K562 (cell line): Measurements from ENCODE around the gene CARD9. TPM values are rescaled to one million over a fixed set of nuclear protein-coding genes. Genes with fewer than 3 reads are reported as not detected.

Source experiments
- NEUROD1 ChIP-seq: fragments of 150-350 bp; IDR thresholded peaks from 2 replicates; pipeline ENCODE4 v1.6.1; 2014; ENCODE audit warnings: borderline replicate concordance, low read length, low read depth; ENCODE audit not compliant: partially characterized antibody
- SETDB1 ChIP-seq: IDR thresholded peaks from one replicate; pipeline ENCODE4 v1.6.1; 2012; ENCODE audit warnings: low read length, control low read depth, inconsistent platforms
- TBL1XR1 ChIP-seq, 2 experiments: IDR thresholded peaks; 2 replicates each; pipeline ENCODE4 v1.6.1; 2012; ENCODE audit warnings: improper control_type of control experiment in 2 of 2, low read length in 2 of 2, mild to moderate bottlenecking in 1 of 2
- TFE3 ChIP-seq: fragments of 450-650 bp; formaldehyde crosslinking; IDR thresholded peaks from 2 replicates; pipeline ENCODE4 v1.4.0; 2020; ENCODE audit warnings: mild to moderate bottlenecking, mixed read lengths
- TOE1 ChIP-seq, 2 experiments: fragments of 450-650 bp in 1 of 2; sonication (generic) in 1 of 2; formaldehyde crosslinking in 1 of 2; IDR thresholded peaks; 2 replicates each; pipeline versions ENCODE4 v1.7.1 to v1.8.0; 2016 to 2022; ENCODE audit warnings: borderline replicate concordance in 2 of 2, mild to moderate bottlenecking in 2 of 2, antibody characterized with exemption in 1 of 2, inconsistent platforms in 1 of 2, low read depth in 1 of 2, missing genetic modification reagents in 1 of 2, moderate library complexity in 1 of 2
- ZNF318 ChIP-seq, 2 experiments: fragments of 450-650 bp; IDR thresholded peaks; 2 replicates each; pipeline ENCODE4 v1.6.1; 2016; ENCODE audit warnings: mild to moderate bottlenecking in 2 of 2, borderline replicate concordance in 1 of 2, low read depth in 1 of 2, moderate library complexity in 1 of 2
- ZNF639 ChIP-seq, 2 experiments: fragments of 200-800 bp in 1 of 2; sonication (Bioruptor generic) in 1 of 2; sonication (generic) in 1 of 2; formaldehyde crosslinking in 1 of 2; IDR thresholded peaks in 1 of 2; conservative IDR thresholded peaks in 1 of 2; 2 replicates each; pipeline versions ENCODE4 v1.5.0 to v1.6.1; 2016 to 2020; ENCODE audit warnings: missing compliant biosample characterization in 1 of 2, missing genetic modification characterization in 1 of 2, missing genetic modification reagents in 1 of 2
- polyA plus RNA-seq, 8 experiments: library from polyadenylated mRNA; depleted of rRNA in 4 of 8; stranded (reverse) in 5 of 8; unstranded in 3 of 8; fragments of >200 nt; fragmentation: Nextera tagmentation in 2 of 8; fragmentation: Illumina TruSeq in 1 of 8; extraction: Ambion mirVana in 2 of 8; extraction: Trizol in 1 of 8; gene quantifications; 2 replicates each; pipeline versions ENCODE4 v1.2.1 to v1.2.3, GENCODE V29; 2011 to 2014; ENCODE audit warnings: inconsistent platforms in 1 of 8, missing spikeins in 1 of 8
- total RNA-seq, 7 experiments: library from RNA; depleted of rRNA in 6 of 7; stranded (reverse); fragments of >200 nt in 6 of 7; fragmentation: Illumina TruSeq in 2 of 7; extraction: Trizol in 2 of 7; gene quantifications; 2 replicates each; pipeline versions ENCODE4 v1.2.1 to v1.2.3, GENCODE V29; 2011 to 2021; ENCODE audit warnings: low replicate concordance in 1 of 7
- TF ChIP-seq, protein P1 (sequence below): sonication (generic); formaldehyde crosslinking; IDR thresholded peaks from 2 replicates; pipeline ENCODE4 v1.8.0; 2022; ENCODE audit warnings: mild to moderate bottlenecking, missing genetic modification reagents

Gene CARD9
- total and polyA plus RNA-seq, 9 of the 15 experiments (the other 6 are each of a cell fraction or from before 2014, with no cell fraction given) = 1.7 to 53.0 (median 9.7) TPM

- TF ChIP-seq, protein P1, sequence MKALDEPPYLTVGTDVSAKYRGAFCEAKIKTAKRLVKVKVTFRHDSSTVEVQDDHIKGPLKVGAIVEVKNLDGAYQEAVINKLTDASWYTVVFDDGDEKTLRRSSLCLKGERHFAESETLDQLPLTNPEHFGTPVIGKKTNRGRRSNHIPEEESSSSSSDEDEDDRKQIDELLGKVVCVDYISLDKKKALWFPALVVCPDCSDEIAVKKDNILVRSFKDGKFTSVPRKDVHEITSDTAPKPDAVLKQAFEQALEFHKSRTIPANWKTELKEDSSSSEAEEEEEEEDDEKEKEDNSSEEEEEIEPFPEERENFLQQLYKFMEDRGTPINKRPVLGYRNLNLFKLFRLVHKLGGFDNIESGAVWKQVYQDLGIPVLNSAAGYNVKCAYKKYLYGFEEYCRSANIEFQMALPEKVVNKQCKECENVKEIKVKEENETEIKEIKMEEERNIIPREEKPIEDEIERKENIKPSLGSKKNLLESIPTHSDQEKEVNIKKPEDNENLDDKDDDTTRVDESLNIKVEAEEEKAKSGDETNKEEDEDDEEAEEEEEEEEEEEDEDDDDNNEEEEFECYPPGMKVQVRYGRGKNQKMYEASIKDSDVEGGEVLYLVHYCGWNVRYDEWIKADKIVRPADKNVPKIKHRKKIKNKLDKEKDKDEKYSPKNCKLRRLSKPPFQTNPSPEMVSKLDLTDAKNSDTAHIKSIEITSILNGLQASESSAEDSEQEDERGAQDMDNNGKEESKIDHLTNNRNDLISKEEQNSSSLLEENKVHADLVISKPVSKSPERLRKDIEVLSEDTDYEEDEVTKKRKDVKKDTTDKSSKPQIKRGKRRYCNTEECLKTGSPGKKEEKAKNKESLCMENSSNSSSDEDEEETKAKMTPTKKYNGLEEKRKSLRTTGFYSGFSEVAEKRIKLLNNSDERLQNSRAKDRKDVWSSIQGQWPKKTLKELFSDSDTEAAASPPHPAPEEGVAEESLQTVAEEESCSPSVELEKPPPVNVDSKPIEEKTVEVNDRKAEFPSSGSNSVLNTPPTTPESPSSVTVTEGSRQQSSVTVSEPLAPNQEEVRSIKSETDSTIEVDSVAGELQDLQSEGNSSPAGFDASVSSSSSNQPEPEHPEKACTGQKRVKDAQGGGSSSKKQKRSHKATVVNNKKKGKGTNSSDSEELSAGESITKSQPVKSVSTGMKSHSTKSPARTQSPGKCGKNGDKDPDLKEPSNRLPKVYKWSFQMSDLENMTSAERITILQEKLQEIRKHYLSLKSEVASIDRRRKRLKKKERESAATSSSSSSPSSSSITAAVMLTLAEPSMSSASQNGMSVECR (CRISPR knock-in tag) = peak; percentile 49; the same call in 1 of the 2 replicates
- TF ChIP-seq TFE3 (no peak), ZNF639 (CRISPR knock-in tag; conservative IDR thresholded peaks at IDR 0.05 in 1 of 2, IDR thresholded peaks at IDR 0.05 in 1 of 2) (0 out of 4 replicates have a peak, but pooled peaks of 1 of the 2 experiments have one; percentile 49), TBL1XR1 (IDR thresholded peaks at IDR 0.05; ENCODE audit: low read length in 2 of 2) (no peak), ZNF318 (IDR thresholded peaks at IDR 0.05; ENCODE audit: borderline replicate concordance in 1 of 2, low read depth in 1 of 2) (no peak), TOE1 (IDR thresholded peaks at IDR 0.05; ENCODE audit: borderline replicate concordance) (no peak), TOE1 (CRISPR knock-in tag; IDR thresholded peaks at IDR 0.05; ENCODE audit: borderline replicate concordance, low read depth) (no peak), SETDB1 (no peak), NEUROD1 (no peak)
These were observed 46.0 kb downstream of the CARD9 start, which contains the start of gene GPSM1 (continued) for GRCh38 chr9:136327304-136327974.
